Panc1 (cell line): ENCODE measurements around the gene MARK2. TPM values are rescaled to one million over a fixed set of nuclear protein-coding genes. Genes with fewer than 3 reads are reported as not detected.

Experiments used
- ATAC-seq: fragments of 200-7000 bp; cut with Tn5 transposase; 2 replicates; pipeline ENCODE4 v1.9.1; 2020; ENCODE audit warnings: mild to moderate bottlenecking, moderate library complexity
- BruUV-seq: library from RNA; stranded (reverse); fragments of 400-500 nt; replicated peaks from 2 replicates; lab custom pipeline; 2021; lab: Mats Ljungman, UMichigan
- CTCF ChIA-PET: fragments of 300-600 bp; sonication (Branson Sonifier 250); formaldehyde crosslinking; loops from one replicate; lab custom pipeline; 2022; ENCODE audit warnings: antibody characterized with exemption; lab: Charles Lee
- POLR2A ChIA-PET: fragments of 300-600 bp; sonication (Branson Sonifier 250); formaldehyde crosslinking; loops from one replicate; lab custom pipeline; 2022; ENCODE audit warnings: antibody characterized with exemption; lab: Charles Lee
- DNase-seq: peaks from one replicate; pipeline ENCODE4 v3.0.0-alpha.2; 2010; ENCODE audit warnings: low read depth, low spot score
- H3K27ac ChIP-seq: 2 replicates; pipeline ENCODE4 v1.5.1; 2011; ENCODE audit warnings: mild to moderate bottlenecking, low read length, inconsistent platforms
- H3K27me3 ChIP-seq: fragments of 200-500 bp; sonication (Bioruptor generic); 2 replicates; pipeline ENCODE4 v1.6.0; 2014; ENCODE audit warnings: low read length, inconsistent platforms; ENCODE audit not compliant: control insufficient read depth, insufficient read depth
- H3K36me3 ChIP-seq: fragments of 200-500 bp; sonication (Bioruptor generic); 2 replicates; pipeline ENCODE4 v1.5.1; 2014; ENCODE audit warnings: inconsistent platforms, mild to moderate bottlenecking, low read length, moderate library complexity; ENCODE audit not compliant: control insufficient read depth, insufficient read depth
- H3K4me1 ChIP-seq: 2 replicates; pipeline ENCODE4 v1.5.1; 2011; ENCODE audit warnings: inconsistent platforms, mild to moderate bottlenecking, low read length, moderate library complexity; ENCODE audit not compliant: control insufficient read depth, insufficient read depth
- H3K4me3 ChIP-seq, 2 experiments: 2 replicates each; pipeline ENCODE4 v1.5.1; 2011 to 2012; ENCODE audit warnings: low read depth in 2 of 2, low read length in 2 of 2, mild to moderate bottlenecking in 2 of 2, inconsistent platforms in 1 of 2, moderate library complexity in 1 of 2
- H3K9me3 ChIP-seq: fragments of 200-500 bp; sonication (Bioruptor generic); 2 replicates; pipeline ENCODE4 v1.5.1; 2014; ENCODE audit warnings: low read depth, mild to moderate bottlenecking, inconsistent platforms, low read length, moderate library complexity; ENCODE audit not compliant: control insufficient read depth, insufficient read depth
- CTCF ChIP-seq: fragments of 450-650 bp; IDR thresholded peaks from 2 replicates; pipeline ENCODE4 v1.5.1; 2017; ENCODE audit warnings: mild to moderate bottlenecking
- POLR2AphosphoS5 ChIP-seq: IDR thresholded peaks from 2 replicates; pipeline ENCODE4 v1.6.1; 2012; ENCODE audit warnings: mild to moderate bottlenecking, low read depth, low read length, moderate library complexity
- REST ChIP-seq, 2 experiments: IDR thresholded peaks; 2 replicates each; pipeline ENCODE4 v1.6.1; 2011 to 2012; ENCODE audit warnings: low read depth in 2 of 2, control low read depth in 1 of 2, low read length in 1 of 2, mild to moderate bottlenecking in 1 of 2, moderate library complexity in 1 of 2; ENCODE audit not compliant: insufficient read depth in 1 of 2
- SIN3A ChIP-seq: IDR thresholded peaks from 2 replicates; pipeline ENCODE4 v1.6.1; 2012; ENCODE audit warnings: low read depth, mild to moderate bottlenecking, low read length, moderate library complexity, borderline replicate concordance; ENCODE audit not compliant: insufficient read depth
- TCF7L2 ChIP-seq: IDR thresholded peaks from 2 replicates; pipeline ENCODE4 v1.6.1; 2011; ENCODE audit warnings: mild to moderate bottlenecking, low read depth, low read length, inconsistent platforms
- in situ Hi-C: cut with HindIII; loops from 2 replicates; pipeline ENCODE4 v1.10.0; 2016; ENCODE audit warnings: low sequenced_read_pairs, low pct_unique_long_range_greater_than_20kb
- intact Hi-C: fragments of 100-400 bp; cut with micrococcal nuclease; formaldehyde crosslinking; loops from one replicate; pipeline ENCODE4 v1.10.0; 2022; ENCODE audit not compliant: unreplicated experiment
- total RNA-seq: library from RNA; stranded (reverse); gene quantifications from one replicate; pipeline ENCODE4 v1.2.1, GENCODE V29; 2021; ENCODE audit not compliant: unreplicated experiment

MARK2 gene
- total RNA-seq, 1 experiment from 2014 or later, result 41.1 TPM

- Histone ChIP-seq H3K27me3 (no peaks in the 10 kb centered on the region), H3K4me1 (peaks cover 17% of the 10 kb centered on the region), H3K27ac (peak overlapping the region; percentile 84), H3K9me3 (no peaks in the 10 kb centered on the region), H3K4me3 (no peak overlapping the region), H3K36me3 (no peaks in the 10 kb centered on the region)
- BruUV-seq, result no TSS peak
- no peak for TF ChIP-seq POLR2AphosphoS5
- TF ChIP-seq CTCF, result peak; percentile 88
- TF ChIP-seq REST (IDR thresholded peaks at IDR 0.05; ENCODE audit: insufficient read depth in 1 of 2, low read depth in 2 of 2, low read length in 1 of 2), result no peak
- intact Hi-C loops, result loop anchor here (2.0 to 10.0 kb wide), 3 partner anchors 72 to 318 kb away; partner anchors contain the start of gene ZFTA
- DNase-seq (peak; percentile 68), ATAC-seq (peak; percentile 47)
- POLR2A ChIA-PET, result interaction anchor here (0.6 kb wide), 1 partner anchor 172 kb away, joined by 3 read pairs; no protein-coding TSS in a partner anchor
- in situ Hi-C loops, result no loop called here
- CTCF ChIA-PET, result interaction anchor here (0.6 to 2.7 kb wide), 4 partner anchors 69 to 316 kb away, joined by 3 to 32 read pairs (median 5); no protein-coding TSS in a partner anchor
These were observed 1.8 kb upstream of the MARK2 start for GRCh38 chr11:63837027-63837688.

GRCh38 chr11:63837739-63838138 is 1.2 kb upstream of the MARK2 start:
- H3K27me3 ChIP-seq, result no peaks in the 10 kb centered on the region

More at GRCh38 chr11:63837739-63838138, 1.2 kb upstream of the MARK2 start:
- intact Hi-C loops, result loop anchor here (2.0 to 10.0 kb wide), 3 partner anchors 73 to 317 kb away; partner anchors contain the start of gene ZFTA
- ATAC-seq (no peak), DNase-seq (no peak)
- in situ Hi-C loops, result no loop called here
- POLR2A ChIA-PET, result no interaction called here
- TF ChIP-seq TCF7L2 (no peak), SIN3A (no peak), REST (IDR thresholded peaks at IDR 0.05; ENCODE audit: insufficient read depth in 1 of 2, low read depth in 2 of 2, low read length in 1 of 2) (no peak), CTCF (no peak), POLR2AphosphoS5 (no peak)
- no TSS peak for BruUV-seq
- Histone ChIP-seq H3K36me3 (no peaks in the 10 kb centered on the region), H3K9me3 (no peaks in the 10 kb centered on the region), H3K4me1 (peaks cover 20% of the 10 kb centered on the region), H3K27ac (peak overlapping the region; percentile 84), H3K4me3 (no peak overlapping the region)
- CTCF ChIA-PET, result interaction anchor here (0.6 to 2.7 kb wide), 3 partner anchors 94 to 108 kb away, joined by 4 to 32 read pairs (median 7); no protein-coding TSS in a partner anchor
